Daoy (cell line): ENCODE results near the gene ALAS2. TPM values are rescaled to one million over a fixed set of nuclear protein-coding genes. Genes with fewer than 3 reads are reported as not detected.
A peak's percentile ranks its signal among the peaks of the same experiment; 100 is the strongest.
"Not testable (repeated sequence)": the region's sequence is repeated elsewhere in the genome, so short reads cannot be mapped to it uniquely, and the experiment has no call there.

Experiments
- DNase-seq: peaks from one replicate; pipeline ENCODE4 v3.0.0-alpha.2; 2015; ENCODE audit warnings: low read depth
- total RNA-seq: library from RNA; depleted of rRNA; stranded (reverse); fragments of >200 nt; shearing (Covaris generic); gene quantifications from 2 replicates; pipeline ENCODE4 v1.2.3, GENCODE V29; 2014; rRNA removed

ALAS2 gene
- total RNA-seq, 1 experiment from 2014 or later = not detected

DNA sequence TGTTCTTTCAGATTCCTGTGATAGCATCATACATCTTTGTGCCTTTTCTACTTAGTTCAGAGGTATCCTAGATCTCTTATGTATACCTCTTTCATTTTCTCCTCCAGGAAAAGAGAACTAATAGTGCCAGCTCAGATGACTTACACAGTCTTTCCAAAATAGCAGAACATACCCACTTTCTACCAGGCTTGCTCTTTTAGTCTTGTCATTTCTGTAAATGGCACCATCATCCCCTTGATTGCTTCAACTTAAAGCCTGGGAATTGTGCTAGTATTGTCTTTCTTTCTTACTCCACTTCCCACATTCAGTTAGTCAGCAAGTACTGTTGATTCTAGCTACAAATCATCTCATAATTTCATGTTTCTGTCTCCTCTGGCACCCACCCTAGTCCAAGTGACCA is 25.5 kb downstream of the ALAS2 start:
- no peak for DNase-seq

DNA sequence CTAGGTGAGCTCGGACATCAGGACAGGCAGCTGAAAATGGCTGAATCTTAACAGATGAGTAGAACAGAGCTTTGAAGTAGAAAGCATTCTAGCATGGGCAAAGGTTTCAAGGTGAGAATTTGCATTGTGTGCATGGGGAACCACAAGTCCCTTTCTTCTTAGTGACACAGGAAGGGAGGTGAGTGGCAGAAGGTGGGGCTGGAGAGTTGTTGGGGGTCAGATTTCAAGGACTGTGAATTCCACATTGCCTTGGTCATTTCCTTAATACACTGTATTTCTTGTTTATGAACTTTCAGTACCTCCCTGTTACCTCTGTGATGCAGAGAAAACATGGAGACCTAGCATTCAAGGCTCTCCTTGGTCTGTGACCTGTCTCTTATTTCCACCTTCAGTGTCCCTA is 26.5 kb downstream of the ALAS2 start:
- DNase-seq = no peak

DNA sequence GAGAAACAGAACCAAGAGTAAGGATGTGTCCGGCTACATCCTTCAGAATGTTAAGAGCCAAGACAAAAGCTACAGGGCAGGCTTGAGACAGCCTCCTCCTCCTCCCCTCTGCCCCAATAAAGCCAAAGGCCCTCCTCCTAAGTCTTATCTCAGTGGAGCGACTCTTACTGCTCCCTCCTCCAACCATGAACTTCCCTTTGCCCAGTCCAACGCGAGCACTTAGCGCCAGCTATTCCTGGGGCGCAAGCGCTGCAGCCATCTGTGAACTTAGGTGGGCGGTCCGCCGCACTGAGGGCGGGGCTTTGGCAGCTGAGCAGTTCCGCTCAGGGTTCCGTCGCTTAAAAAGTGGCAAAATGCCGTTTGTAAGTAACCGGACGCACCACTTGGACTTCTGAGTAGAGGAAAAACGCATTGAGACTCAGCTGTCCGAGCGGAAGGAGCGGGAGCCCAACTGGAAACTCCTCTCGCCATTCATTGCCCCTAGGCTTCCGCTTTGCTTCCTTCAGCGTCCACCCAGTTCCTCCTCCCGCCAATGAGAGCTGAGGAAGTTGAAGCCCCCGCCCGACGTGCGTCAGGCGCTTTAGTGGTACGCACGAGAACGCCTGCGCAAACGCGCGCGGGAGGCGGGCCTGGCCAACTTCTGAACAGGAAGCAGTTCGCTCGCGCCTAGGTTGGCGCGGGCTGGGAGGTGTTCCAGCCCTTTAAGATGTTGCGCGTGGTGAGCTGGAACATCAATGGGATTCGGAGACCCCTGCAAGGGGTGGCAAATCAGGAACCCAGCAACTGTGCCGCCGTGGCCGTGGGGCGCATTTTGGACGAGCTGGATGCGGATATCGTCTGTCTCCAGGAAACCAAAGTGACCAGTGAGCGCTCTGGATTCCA is 30.8 kb downstream of the ALAS2 start, which contains the start of gene APEX2:
APEX2 (plus strand) TSS at position 647 of the 882 bp plus-strand sequence; CDS start at position 707, 60 bp downstream.
- peak; percentile 93 for DNase-seq

DNA sequence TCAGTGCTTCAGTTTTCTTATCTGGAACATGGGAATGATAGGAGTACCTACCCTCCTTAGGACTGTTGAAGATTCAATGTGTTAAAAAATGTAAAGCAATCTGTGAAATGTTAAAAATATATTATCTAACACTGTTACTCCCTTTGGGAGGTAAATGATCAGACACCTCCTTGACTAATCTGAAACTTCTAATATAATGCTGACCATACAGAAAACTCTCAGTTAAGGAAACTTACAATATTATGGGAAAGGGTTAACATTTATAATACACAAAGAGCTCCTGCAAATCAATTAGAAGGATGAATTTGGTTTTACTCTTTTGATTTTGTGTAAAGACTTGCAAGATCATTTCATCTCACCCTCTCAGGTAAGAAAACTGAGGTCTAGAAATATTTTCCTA is 35.2 kb downstream of the ALAS2 start:
- DNase-seq = no peak

DNA sequence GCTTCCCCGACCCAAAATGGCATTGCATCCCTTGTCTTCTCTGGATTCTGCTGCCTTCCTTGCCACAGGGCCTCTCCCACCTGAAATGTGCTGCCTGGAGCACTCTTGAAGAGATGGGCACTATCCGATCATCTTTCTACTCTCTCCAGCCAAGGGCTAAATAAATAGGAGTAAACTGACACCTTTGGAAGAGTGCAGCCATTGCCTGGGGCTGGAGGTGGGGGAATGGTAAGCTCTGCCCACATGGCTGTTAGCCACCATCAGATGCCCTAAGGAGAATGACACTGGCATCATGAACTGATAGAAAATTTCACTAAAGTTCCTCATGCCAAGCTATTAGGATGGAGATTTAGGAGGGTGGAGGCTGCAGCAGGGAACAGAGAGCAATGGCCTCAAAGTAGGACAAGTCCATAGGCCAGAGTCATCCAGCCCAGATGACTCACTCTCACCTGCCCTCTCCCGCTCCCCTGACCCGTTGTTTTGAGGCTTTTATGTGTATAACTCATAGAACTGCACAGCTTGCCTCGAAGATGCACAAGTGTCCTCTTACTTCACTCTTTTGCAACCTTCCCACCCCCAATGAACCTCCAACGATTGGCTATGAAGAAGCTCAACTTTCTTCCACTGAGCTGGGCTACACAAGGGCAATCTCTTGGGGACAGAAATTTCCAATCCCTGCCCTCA is 36.0 kb downstream of the ALAS2 start:
- no peak for DNase-seq

DNA sequence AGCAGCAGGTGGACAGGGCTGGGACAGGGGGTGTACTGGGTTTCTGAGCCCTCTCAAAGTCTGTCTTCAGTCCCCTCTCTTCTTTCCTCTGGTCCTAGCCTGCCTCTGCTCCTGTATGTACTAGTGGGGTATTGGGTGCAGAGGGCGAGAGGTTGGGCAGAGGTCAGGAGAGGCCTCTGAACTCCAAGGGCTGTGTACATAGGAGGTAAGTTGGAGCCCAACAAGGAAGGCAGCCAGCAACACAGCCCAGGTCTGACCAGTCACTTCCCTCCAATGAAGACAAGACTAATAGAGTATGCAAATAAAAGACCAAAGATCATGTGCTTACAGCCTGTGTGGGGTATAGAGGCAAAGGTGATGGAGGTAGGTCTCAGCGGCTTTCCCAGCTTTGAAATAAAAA is 36.7 kb downstream of the ALAS2 start, which contains the start of gene PFKFB1:
PFKFB1 (minus strand) TSS at position 90 of the 400 bp plus-strand sequence. CDS start 181 bp downstream, outside the sequence.
- no peak for DNase-seq

DNA sequence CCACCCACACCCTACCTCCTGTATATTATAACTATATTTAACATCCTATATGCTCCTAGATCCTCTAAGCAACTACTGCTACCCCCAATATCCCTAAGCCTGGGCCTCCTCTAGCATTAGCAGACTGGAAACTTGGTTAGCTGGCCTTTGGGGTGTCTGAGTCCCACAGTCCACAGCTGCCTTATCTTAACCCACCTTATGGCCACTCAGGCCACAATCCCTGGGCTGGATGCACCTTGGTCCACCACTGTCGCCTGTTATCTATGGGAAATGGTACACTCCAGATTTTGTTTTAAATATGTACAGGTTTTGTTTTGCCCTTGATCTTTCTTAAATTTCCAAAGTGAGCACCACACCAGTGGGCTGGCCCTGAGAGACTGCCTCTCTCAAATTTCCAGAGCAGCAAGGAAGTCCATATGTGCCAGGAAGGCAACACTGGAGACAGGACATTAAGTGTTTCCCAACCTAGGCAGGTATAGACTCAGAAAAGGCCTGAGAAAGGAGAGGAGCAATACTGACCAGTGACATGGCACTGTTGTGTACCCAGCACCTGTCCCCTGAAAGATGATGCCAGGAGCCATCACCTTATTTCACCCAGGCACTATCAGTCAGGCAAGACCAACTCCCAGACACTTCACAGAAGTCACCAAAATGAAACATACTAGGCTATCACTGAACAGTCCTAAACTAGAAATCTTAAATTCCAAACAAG is 37.7 kb downstream of the ALAS2 start:
- DNase-seq = no peak

DNA sequence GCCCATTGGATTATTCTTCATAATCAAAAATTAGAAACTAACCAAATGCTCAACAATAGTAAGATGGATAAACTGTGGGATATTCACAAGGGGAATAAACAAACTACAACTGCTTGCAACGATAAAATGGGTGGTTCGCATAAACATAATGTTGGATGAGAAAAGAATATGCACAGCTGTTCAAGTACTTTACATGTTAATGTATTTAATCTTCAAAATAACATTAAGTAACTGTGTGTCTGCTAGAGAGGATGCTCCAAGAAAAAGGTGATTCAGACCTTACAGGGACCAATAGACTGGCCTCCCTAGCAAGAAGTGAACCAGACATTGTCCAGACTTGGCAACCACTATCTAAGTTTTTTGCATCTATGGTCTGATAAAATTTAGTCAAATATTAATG is 39.1 kb downstream of the ALAS2 start:
- no peak for DNase-seq

DNA sequence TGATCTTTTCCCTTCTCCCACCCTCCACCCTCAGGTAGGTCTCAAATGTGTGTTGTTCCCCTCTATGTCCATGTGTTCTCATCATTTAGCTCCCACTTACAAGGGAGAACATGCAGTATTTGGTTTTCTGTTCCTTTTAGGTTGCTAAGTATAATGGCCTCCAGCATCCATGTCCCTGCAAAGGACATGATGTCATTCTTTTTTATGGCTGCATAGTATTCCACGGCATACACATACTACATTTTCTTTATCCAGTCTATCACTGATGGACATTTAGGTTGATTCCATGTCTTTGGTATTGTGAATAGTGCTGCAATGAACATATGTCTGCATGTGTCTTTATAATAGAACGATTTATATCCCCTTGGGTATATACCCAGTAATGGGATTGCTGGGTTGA is 47.5 kb downstream of the ALAS2 start:
- DNase-seq = not testable (repeated sequence)

DNA sequence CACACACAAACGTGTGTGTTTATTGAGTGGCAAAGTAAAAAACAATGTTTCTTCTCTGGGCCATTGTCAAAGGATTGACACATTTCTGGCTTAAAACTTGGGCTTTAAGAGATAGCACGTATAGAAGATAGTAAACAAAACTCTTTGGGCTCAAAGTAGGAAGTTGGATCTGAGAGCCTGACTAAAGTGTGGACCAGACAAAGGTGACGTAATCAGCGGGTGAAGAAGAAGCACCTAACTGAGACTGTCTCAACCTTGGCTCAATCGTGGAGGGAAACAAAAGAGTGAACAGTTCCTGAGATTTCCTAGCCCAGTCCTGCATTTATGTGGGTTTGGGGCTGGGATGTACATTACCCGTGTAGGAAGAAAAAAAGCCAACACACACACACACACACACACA is 50.4 kb downstream of the ALAS2 start:
- no peak for DNase-seq

DNA sequence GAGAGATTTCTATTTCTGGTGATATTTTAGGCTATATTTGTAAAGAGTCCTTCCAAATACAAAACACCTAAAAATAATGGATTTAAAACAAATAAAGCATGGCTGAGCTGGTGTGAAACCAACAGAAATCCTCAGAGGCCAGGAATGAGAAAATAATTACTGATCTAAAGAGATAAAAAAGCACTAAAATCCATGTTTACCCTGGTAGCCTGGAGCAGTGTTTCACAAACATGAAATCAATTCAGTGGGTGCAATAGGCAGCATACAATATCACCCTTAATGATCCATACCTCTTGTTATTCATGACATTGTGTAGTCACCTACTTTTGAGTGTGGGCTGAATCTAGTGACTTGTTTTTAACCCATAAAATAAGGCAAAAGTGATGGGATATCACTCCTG is 51.3 kb downstream of the ALAS2 start:
- no peak for DNase-seq

DNA sequence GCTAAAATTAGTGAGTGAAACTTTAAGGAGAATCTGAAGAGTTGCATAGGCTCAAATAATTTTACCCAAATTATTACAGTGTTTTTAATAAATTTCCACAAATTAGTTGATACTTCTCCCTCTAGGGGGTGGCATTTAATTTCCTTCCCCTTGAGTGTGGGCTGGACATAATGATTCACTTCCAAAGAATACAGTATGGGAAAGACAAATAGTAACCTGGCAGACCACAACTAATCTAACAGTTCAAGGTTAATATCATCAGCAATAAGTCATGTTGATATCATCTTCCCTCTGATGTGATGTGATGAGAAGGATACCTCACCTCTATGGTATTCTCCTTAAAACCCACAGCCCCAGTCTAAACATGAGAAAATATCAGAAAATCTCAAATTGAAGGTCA is 52.3 kb downstream of the ALAS2 start:
- DNase-seq = peak; percentile 6

DNA sequence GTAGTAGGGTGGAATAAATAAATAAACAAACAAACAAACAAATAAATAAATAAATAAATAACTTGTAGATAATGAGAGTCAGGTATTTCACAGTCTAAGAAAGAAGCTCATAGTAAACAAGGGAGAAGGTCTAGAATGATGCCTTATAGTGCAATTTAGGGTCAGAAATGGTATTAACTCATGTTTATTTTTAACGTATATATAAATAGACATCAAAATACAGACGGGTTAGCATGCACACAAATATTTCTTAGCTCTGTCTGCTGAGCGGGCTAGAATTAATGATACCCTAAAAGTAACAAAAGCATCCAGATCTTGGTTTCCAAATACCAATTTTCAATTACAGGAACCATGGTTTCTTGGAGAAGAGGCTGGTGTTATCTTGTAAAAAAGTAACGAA is 53.4 kb downstream of the ALAS2 start:
- DNase-seq = no peak

DNA sequence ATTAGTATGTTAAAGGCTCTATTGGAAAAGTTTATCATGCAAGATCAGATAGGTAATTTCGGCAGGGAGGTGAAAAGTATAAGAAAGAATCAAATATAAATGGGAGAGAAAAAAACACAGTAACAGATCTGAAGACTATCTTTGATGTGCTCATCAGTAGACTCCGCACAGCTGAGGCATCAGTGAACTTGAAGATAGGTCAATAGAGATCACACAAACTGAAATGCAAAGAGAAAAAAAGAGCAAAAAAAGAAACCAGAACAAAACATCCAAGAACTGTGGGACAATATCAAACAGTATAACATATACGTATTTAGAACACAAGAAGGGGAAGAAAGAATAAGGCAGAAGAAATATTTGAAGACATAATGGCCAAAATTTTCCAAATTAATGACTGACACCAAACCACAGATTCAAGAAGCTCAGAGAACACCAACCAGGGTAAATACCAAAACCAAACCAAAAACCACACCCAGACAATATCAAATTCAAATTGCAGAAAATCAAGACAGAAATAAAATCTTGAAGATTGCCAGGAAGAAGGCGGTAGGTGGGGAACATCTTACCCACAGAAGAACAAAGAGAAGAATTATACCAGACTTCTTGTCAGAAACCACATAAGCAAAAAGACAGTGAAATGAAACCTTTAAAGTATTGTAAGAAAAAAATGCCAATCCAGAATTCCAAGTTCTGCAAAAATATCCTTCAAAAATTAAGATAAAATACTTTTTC is 65.8 kb downstream of the ALAS2 start:
- DNase-seq = no peak

DNA sequence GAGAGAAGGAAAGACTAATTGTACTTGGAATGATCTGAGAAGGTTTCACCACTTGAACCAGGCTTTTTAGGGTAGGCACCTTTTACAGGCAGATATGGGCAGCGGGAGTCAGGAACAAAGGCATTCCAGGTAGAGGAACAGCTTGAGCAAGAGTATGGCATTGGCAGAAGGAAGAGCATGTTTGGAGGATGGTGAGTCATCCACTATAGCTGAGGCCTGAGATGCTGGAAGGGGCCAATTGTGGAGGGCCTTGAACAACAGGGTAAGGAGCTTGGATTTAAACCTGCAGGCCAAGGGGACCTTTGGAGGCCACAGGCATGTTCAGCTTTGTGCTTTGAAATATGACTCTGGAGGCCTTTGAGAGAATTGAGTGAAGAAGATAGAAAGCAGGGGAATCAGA is 69.0 kb downstream of the ALAS2 start:
- no peak for DNase-seq

Other genes starting within 250 kb of the ALAS2 start
- not detected in 2 replicates for gene ITIH6, start 232.7 kb downstream of the ALAS2 start, total RNA-seq
- 109 and 130 TPM in 2 replicates for gene MAGED2, start 223.2 kb downstream of the ALAS2 start, total RNA-seq
- gene TRO, start 110.2 kb downstream of the ALAS2 start, total RNA-seq = 7.1 and 12.3 TPM in 2 replicates
- not detected in 2 replicates for gene PFKFB1, start 36.8 kb downstream of the ALAS2 start, total RNA-seq
- 16.5 and 18.7 TPM in 2 replicates for gene APEX2, start 30.6 kb downstream of the ALAS2 start, total RNA-seq
- 2.3 TPM in 1 of 2 replicates, not detected in the other for gene PAGE2B, start 44.1 kb upstream of the ALAS2 start, total RNA-seq
- 0.29 and 1.1 TPM in 2 replicates for gene PAGE2, start 58.0 kb upstream of the ALAS2 start, total RNA-seq
- gene PAGE5, start 189.4 kb upstream of the ALAS2 start, total RNA-seq = 326 and 338 TPM in 2 replicates
- gene PAGE3, start 233.9 kb upstream of the ALAS2 start, total RNA-seq = not detected in 2 replicates